Measurements from ENCODE around the gene SCAPER.

SCAPER gene

DNA sequence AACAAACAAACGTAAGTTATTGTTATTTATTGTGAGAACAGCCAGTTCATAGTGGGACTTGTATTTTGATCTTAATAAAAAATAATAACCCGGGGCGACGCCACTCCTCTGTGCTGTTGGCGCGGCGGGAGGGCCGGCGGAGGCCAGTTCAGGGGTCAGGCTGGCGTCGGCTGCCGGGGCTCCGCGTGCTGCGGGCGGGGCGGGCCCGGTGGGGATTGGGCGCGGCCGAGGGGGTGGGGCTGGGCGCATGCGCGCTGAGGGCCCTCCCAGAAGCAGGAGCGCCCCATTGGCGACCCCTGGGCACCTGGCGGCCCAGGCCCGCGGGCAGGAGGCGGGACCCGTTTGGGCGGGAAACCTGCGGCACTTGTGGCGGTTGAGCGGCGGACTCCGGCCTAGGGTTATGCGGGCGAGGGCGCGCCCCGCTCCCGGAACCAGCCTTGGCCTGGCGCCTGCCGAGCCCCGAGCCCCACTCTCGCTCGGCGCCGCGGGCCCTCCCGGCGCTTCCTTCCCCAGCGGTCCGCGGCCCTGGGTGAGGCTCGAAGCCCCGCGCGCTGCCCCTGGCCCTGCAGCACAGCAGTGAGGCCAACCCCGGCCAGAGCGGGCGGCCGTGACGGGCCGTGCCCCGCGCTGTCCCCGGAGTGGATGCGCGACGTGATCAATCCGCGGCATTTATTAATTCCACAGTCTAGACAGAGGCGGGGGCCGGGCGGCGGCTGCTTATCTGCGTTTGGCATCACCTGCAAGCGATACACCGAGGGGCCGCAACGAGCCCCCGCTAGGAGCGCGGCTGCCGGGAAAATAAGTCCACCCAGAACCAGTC lies 562.5 kb downstream of the SCAPER start:
- TF ChIP-seq, protein P1, sequence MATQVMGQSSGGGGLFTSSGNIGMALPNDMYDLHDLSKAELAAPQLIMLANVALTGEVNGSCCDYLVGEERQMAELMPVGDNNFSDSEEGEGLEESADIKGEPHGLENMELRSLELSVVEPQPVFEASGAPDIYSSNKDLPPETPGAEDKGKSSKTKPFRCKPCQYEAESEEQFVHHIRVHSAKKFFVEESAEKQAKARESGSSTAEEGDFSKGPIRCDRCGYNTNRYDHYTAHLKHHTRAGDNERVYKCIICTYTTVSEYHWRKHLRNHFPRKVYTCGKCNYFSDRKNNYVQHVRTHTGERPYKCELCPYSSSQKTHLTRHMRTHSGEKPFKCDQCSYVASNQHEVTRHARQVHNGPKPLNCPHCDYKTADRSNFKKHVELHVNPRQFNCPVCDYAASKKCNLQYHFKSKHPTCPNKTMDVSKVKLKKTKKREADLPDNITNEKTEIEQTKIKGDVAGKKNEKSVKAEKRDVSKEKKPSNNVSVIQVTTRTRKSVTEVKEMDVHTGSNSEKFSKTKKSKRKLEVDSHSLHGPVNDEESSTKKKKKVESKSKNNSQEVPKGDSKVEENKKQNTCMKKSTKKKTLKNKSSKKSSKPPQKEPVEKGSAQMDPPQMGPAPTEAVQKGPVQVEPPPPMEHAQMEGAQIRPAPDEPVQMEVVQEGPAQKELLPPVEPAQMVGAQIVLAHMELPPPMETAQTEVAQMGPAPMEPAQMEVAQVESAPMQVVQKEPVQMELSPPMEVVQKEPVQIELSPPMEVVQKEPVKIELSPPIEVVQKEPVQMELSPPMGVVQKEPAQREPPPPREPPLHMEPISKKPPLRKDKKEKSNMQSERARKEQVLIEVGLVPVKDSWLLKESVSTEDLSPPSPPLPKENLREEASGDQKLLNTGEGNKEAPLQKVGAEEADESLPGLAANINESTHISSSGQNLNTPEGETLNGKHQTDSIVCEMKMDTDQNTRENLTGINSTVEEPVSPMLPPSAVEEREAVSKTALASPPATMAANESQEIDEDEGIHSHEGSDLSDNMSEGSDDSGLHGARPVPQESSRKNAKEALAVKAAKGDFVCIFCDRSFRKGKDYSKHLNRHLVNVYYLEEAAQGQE (IDR thresholded peaks at IDR 0.05; ENCODE audit: insufficient read depth in 1 of 2, low read depth in 2 of 2, low read length in 2 of 2): no peak
- no peak for TF ChIP-seq SIN3A (IDR thresholded peaks at IDR 0.05; ENCODE audit: borderline replicate concordance, insufficient read depth, low read length)
- no peak for TF ChIP-seq POLR2AphosphoS5 (IDR thresholded peaks at IDR 0.05; ENCODE audit: low read depth, low read length)
- TF ChIP-seq FOXP2 (optimal IDR thresholded peaks at IDR 0.05; ENCODE audit: borderline replicate concordance, extremely low read depth, extremely low read length, insufficient read depth): no peak
- no peak for TF ChIP-seq TAF1 (IDR thresholded peaks at IDR 0.05; ENCODE audit: borderline replicate concordance, insufficient read depth, low read length)

DNA sequence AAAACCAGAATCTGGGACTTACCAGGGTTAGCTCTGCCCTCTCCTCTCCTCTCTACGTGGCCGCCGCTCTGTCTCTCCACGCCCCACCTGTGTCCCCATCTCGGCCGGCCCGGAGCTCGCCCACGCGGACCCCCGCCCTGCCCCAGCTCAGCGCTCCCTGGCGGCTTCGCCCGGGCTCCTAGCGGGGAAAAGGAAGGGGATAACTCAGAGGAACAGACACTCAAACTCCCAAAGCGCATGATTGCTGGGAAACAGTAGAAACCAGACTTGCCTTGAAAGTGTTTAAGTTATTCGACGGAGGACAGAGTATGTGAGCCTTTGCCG lies 563.1 kb downstream of the SCAPER start:
- no peak for TF ChIP-seq SIN3A (IDR thresholded peaks at IDR 0.05; ENCODE audit: borderline replicate concordance, insufficient read depth, low read length)
- TF ChIP-seq, protein P1 (IDR thresholded peaks at IDR 0.05; ENCODE audit: insufficient read depth in 1 of 2, low read depth in 2 of 2, low read length in 2 of 2): no peak
- TF ChIP-seq POLR2AphosphoS5 (IDR thresholded peaks at IDR 0.05; ENCODE audit: low read depth, low read length): no peak
- TF ChIP-seq TAF1 (IDR thresholded peaks at IDR 0.05; ENCODE audit: borderline replicate concordance, insufficient read depth, low read length): no peak
- TF ChIP-seq FOXP2 (optimal IDR thresholded peaks at IDR 0.05; ENCODE audit: borderline replicate concordance, extremely low read depth, extremely low read length, insufficient read depth): no peak

DNA sequence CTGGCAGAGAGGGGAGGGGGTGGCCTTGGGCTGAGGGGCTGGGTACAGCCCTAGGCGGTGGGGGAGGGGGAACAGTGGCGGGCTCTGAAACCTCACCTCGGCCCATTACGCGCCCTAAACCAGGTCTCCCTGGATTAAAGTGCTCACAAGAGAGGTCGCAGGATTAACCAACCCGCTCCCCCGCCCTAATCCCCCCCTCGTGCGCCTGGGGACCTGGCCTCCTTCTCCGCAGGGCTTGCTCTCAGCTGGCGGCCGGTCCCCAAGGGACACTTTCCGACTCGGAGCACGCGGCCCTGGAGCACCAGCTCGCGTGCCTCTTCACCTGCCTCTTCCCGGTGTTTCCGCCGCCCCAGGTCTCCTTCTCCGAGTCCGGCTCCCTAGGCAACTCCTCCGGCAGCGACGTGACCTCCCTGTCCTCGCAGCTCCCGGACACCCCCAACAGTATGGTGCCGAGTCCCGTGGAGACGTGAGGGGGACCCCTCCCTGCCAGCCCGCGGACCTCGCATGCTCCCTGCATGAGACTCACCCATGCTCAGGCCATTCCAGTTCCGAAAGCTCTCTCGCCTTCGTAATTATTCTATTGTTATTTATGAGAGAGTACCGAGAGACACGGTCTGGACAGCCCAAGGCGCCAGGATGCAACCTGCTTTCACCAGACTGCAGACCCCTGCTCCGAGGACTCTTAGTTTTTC lies 563.6 kb downstream of the SCAPER start:
- TF ChIP-seq TAF1 (IDR thresholded peaks at IDR 0.05; ENCODE audit: borderline replicate concordance, insufficient read depth, low read length): no peak
- TF ChIP-seq, protein P1 (IDR thresholded peaks at IDR 0.05; ENCODE audit: insufficient read depth in 1 of 2, low read depth in 2 of 2, low read length in 2 of 2): no peak

DNA sequence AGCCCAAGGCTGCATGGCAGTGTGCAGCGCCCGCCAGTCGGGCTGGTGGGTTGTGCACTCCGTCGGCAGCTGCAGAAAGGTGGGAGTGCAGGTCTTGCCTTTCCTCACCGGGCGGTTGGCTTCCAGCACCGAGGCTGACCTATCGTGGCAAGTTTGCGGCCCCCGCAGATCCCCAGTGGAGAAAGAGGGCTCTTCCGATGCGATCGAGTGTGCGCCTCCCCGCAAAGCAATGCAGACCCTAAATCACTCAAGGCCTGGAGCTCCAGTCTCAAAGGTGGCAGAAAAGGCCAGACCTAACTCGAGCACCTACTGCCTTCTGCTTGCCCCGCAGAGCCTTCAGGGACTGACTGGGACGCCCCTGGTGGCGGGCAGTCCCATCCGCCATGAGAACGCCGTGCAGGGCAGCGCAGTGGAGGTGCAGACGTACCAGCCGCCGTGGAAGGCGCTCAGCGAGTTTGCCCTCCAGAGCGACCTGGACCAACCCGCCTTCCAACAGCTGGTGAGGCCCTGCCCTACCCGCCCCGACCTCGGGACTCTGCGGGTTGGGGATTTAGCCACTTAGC lies 564.3 kb downstream of the SCAPER start:
- TF ChIP-seq, protein P1 (IDR thresholded peaks at IDR 0.05; ENCODE audit: insufficient read depth in 1 of 2, low read depth in 2 of 2, low read length in 2 of 2): no peak
- TF ChIP-seq FOXP2 (optimal IDR thresholded peaks at IDR 0.05; ENCODE audit: borderline replicate concordance, extremely low read depth, extremely low read length, insufficient read depth) (no peak), SIN3A (IDR thresholded peaks at IDR 0.05; ENCODE audit: borderline replicate concordance, insufficient read depth, low read length) (no peak), POLR2AphosphoS5 (IDR thresholded peaks at IDR 0.05; ENCODE audit: low read depth, low read length) (no peak), TAF1 (IDR thresholded peaks at IDR 0.05; ENCODE audit: borderline replicate concordance, insufficient read depth, low read length) (no peak)

Data from PFSK-1 (cell line).